Adrenal gland (tissue), 5 donors: ENCODE data around the gene HCN4.

Experiments used
- POLR2A ChIP-seq, 2 donors: fragments of 450-650 bp; IDR thresholded peaks; one replicate each; pipeline ENCODE4 v1.6.1; 2017; ENCODE audit warnings: antibody characterized with exemption in 2 of 2, mild to moderate bottlenecking in 2 of 2, moderate library complexity in 1 of 2
- TF ChIP-seq, protein P1 (sequence below), 6 experiments: fragments of 450-650 bp in 4 of 6; fragments of 200-600 bp in 2 of 6; sonication (generic) in 1 of 6; IDR thresholded peaks; 1 replicate in 5 of 6; 2 replicates in 1 of 6; pipeline versions ENCODE4 v1.5.1 to v1.8.0; 2016 to 2021; ENCODE audit warnings: antibody characterized with exemption in 6 of 6, mild to moderate bottlenecking in 2 of 6, moderate library complexity in 1 of 6
- donor health status: DM: no; HTN: no; CAD: no.

DNA sequence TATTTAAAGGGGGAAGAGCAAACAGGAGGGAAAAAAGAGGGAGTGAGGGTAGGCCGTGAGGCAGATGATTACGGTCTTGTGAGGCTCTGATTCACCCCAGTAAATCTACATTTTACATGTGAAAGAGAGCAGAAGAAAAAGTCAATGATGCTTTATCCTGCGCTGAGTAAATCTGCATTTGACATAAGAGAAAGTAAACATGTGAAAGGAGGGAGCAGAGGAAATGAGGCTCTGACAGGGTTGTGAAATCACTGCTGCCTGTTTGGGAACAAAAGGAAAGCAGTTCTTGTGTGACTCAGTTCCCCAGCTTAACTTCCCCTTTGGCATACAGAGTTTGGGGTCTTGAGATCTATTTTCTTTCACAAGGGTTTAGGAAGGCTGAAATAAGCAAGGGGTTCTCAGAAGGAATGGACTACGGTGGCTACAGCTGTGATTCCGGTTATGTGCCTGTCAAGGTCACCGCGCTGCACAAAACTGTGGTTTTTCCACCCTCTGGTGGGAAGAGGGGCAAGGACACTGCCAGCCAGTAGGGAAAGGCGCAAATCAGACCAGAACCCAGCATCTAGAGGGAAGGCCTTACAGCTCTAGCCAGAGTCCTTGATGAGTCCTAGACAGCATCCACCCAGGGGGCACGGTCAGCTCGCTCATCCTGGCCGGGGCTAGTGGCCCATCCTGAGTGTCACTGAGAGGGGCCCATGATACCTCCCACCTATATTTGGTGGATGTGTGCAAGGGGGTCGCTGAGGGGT is 18.9 kb upstream of the HCN4 start:
- TF ChIP-seq, protein P1, sequence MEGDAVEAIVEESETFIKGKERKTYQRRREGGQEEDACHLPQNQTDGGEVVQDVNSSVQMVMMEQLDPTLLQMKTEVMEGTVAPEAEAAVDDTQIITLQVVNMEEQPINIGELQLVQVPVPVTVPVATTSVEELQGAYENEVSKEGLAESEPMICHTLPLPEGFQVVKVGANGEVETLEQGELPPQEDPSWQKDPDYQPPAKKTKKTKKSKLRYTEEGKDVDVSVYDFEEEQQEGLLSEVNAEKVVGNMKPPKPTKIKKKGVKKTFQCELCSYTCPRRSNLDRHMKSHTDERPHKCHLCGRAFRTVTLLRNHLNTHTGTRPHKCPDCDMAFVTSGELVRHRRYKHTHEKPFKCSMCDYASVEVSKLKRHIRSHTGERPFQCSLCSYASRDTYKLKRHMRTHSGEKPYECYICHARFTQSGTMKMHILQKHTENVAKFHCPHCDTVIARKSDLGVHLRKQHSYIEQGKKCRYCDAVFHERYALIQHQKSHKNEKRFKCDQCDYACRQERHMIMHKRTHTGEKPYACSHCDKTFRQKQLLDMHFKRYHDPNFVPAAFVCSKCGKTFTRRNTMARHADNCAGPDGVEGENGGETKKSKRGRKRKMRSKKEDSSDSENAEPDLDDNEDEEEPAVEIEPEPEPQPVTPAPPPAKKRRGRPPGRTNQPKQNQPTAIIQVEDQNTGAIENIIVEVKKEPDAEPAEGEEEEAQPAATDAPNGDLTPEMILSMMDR (IDR thresholded peaks at IDR 0.05) = no peak
- no peak for TF ChIP-seq POLR2A (IDR thresholded peaks at IDR 0.05)
